ENCODE measurements around the gene CCDC110.

CCDC110 gene

DNA sequence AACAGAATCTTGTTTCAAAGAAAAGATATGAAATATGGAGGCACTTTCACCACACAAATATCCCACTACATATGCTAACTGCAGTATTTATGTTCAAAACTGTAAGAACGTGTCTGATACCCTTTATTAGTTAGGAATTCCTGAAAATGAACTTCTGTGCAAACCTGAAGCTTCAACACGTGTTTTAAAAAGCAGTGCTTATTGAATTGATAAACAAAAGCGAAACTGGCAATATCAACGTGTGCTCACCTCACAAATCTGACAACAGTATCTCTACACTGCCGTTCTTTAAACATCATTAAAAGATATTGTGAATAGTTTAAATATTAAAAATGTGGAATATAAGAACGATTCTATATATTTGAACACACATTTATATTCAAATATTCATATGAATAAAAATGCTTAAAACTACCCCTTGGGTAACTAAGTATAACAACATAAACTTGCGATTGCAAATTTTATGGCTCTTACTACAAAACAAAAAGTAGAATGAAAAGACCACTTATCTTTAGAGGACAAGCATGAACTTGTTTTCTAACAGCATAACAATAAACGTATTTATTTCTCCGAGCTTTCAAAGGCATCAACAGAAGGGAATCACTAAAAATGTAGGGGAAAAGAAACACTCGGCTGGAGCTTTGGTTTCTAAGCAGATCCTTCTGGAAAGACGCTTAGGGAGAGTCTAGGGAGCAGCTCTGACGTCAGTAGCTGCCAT lies 76.1 kb downstream of the CCDC110 start, which contains the start of gene LRP2BP:
LRP2BP (minus strand) TSS at position 687 of the 718 bp plus-strand sequence. CDS start 17,738 bp downstream, outside the sequence.
- peaks cover 8% of the 10 kb centered on the region; the same call in 1 of the 2 replicates for H3K27me3 ChIP-seq (ENCODE audit: insufficient read depth, low read length)
- peaks cover 14% of the 10 kb centered on the region for H3K4me1 ChIP-seq (ENCODE audit: insufficient read depth, low read length)
- WGBS, result 67% methylated on average over 10 of the region's 12 CpGs
- H3K27ac ChIP-seq (ENCODE audit: low read depth, low read length), result peak within 1 kb of the TSS; percentile 78
- no peaks in the 10 kb centered on the region for H3K9me3 ChIP-seq (ENCODE audit: insufficient read depth, low read depth, low read length)
- H3K4me3 ChIP-seq (ENCODE audit: low read length), result peak within 1 kb of the TSS; percentile 57
- H3K36me3 ChIP-seq (ENCODE audit: insufficient read depth, low read length), result peaks cover 22% of the 10 kb centered on the region
- H3K9ac ChIP-seq (ENCODE audit: low read depth, low read length), result peak within 1 kb of the TSS; percentile 58
